HepG2 (cell line): ENCODE data around the gene ZNF273. TPM values are rescaled to one million over a fixed set of nuclear protein-coding genes. Genes with fewer than 3 reads are reported as not detected.

Experiments
- ATAC-seq: fragments of 200-7000 bp; cut with Tn5 transposase; 3 replicates; pipeline ENCODE4 v1.9.1; 2020; ENCODE audit warnings: mild to moderate bottlenecking, moderate library complexity
- BruUV-seq: library from RNA; stranded (reverse); fragments of 400-500 nt; replicated peaks from 2 replicates; lab custom pipeline; 2021; lab: Mats Ljungman, UMichigan
- CTCF ChIA-PET: fragments of 300-600 bp; formaldehyde crosslinking; extraction: SDS; loops from one replicate; lab custom pipeline; 2021; ENCODE audit warnings: low total read pairs, inconsistent platforms, low intra/inter-chr PET ratio; lab: Yijun Ruan, JAX
- POLR2A ChIA-PET: fragments of 350-600 bp; sonication (Branson Sonifier 250); formaldehyde crosslinking; loops from one replicate; lab custom pipeline; 2020; ENCODE audit warnings: antibody characterized with exemption, inconsistent platforms; lab: Yijun Ruan, JAX
- DNase-seq: peaks from one replicate; pipeline ENCODE4 v3.0.0-alpha.2; 2015; ENCODE audit warnings: low spot score
- FAIRE-seq: peaks from 3 replicates; lab custom pipeline; 2011; peaks lifted over from hg19 to GRCh38; lab: Jason Lieb, UNC
- H2AFZ ChIP-seq: one replicate; pipeline ENCODE4 v1.6.1; 2011; ENCODE audit warnings: low read length, inconsistent platforms
- H3K27ac ChIP-seq: fragments of 300-600 bp; 3 replicates; pipeline ENCODE4 v1.8.0; 2011; ENCODE audit warnings: mixed run types, mild to moderate bottlenecking, mixed read lengths, low read length, inconsistent platforms; ENCODE audit not compliant: insufficient read depth; ENCODE audit errors: extremely low read length
- H3K27me3 ChIP-seq, 2 experiments: fragments of 200-600 bp in 1 of 2; 2 replicates in 1 of 2; 3 replicates in 1 of 2; pipeline versions ENCODE4 v1.6.0 to v1.8.0; 2011; ENCODE audit warnings: low read length in 2 of 2, mild to moderate bottlenecking in 2 of 2, moderate library complexity in 2 of 2, inconsistent platforms in 1 of 2; ENCODE audit not compliant: insufficient read depth in 2 of 2, control insufficient read depth in 1 of 2
- H3K36me3 ChIP-seq, 2 experiments: fragments of 200-600 bp in 1 of 2; replicated peaks in 1 of 2; 2 replicates in 1 of 2; 3 replicates in 1 of 2; pipeline versions ENCODE4 v1.5.1 to v1.8.0; 2011; ENCODE audit warnings: low read length in 2 of 2, inconsistent platforms in 1 of 2; ENCODE audit not compliant: insufficient read depth in 2 of 2, control insufficient read depth in 1 of 2
- H3K4me1 ChIP-seq: 2 replicates; pipeline ENCODE4 v1.5.1; 2012; ENCODE audit warnings: low read length, inconsistent platforms; ENCODE audit not compliant: insufficient read depth
- H3K4me2 ChIP-seq: 2 replicates; pipeline ENCODE4 v1.6.0; 2011; ENCODE audit warnings: low read depth, low read length, inconsistent platforms
- H3K4me3 ChIP-seq, 3 experiments: fragments of 200-600 bp in 1 of 3; sonication (generic), shearing (Covaris generic) in 1 of 3; replicated peaks in 1 of 3; 2 replicates each; pipeline ENCODE4 v1.5.1; 2011 to 2016; ENCODE audit warnings: low read length in 3 of 3, inconsistent platforms in 2 of 3, low read depth in 2 of 3, mild to moderate bottlenecking in 2 of 3, control low read depth in 1 of 3, mixed read lengths in 1 of 3; ENCODE audit not compliant: insufficient read depth in 1 of 3
- H3K79me2 ChIP-seq: one replicate; pipeline ENCODE4 v1.6.1; 2011; ENCODE audit warnings: low read length, inconsistent platforms; ENCODE audit not compliant: insufficient read depth
- H3K9ac ChIP-seq: 2 replicates; pipeline ENCODE4 v1.6.0; 2011; ENCODE audit warnings: mild to moderate bottlenecking, low read depth, low read length, inconsistent platforms; ENCODE audit not compliant: insufficient read depth
- H3K9me3 ChIP-seq: 2 replicates; pipeline ENCODE4 v1.5.1; 2012; ENCODE audit warnings: mild to moderate bottlenecking, low read length
- H4K20me1 ChIP-seq: 2 replicates; pipeline ENCODE4 v1.6.0; 2011; ENCODE audit warnings: inconsistent platforms, mild to moderate bottlenecking, low read length, moderate library complexity; ENCODE audit not compliant: insufficient read depth
- E2F5 ChIP-seq: sonication (generic); formaldehyde crosslinking; conservative IDR thresholded peaks from 2 replicates; pipeline ENCODE4 v1.4.0; 2020; ENCODE audit warnings: missing genetic modification reagents
- NONO ChIP-seq, 2 experiments: fragments of 450-650 bp in 1 of 2; sonication (generic) in 1 of 2; formaldehyde crosslinking in 1 of 2; IDR thresholded peaks in 1 of 2; conservative IDR thresholded peaks in 1 of 2; 2 replicates each; pipeline versions ENCODE4 v1.6.1 to v1.8.0; 2017 to 2022; ENCODE audit warnings: mild to moderate bottlenecking in 1 of 2, missing genetic modification reagents in 1 of 2, moderate library complexity in 1 of 2
- SNRNP70 ChIP-seq: fragments of 200-400 bp; formaldehyde crosslinking; IDR thresholded peaks from 2 replicates; pipeline ENCODE4 v1.6.1; 2017; ENCODE audit warnings: mild to moderate bottlenecking, low read depth, low read length, moderate library complexity
- SOX6 ChIP-seq, 2 experiments: fragments of 450-650 bp in 1 of 2; sonication (generic) in 1 of 2; formaldehyde crosslinking in 1 of 2; IDR thresholded peaks; 2 replicates each; pipeline versions ENCODE4 v1.4.0 to v1.6.1; 2017 to 2020; ENCODE audit warnings: antibody characterized with exemption in 1 of 2, mild to moderate bottlenecking in 1 of 2, missing genetic modification reagents in 1 of 2
- SRSF4 ChIP-seq: fragments of 200-400 bp; formaldehyde crosslinking; IDR thresholded peaks from one replicate; pipeline ENCODE4 v1.6.1; 2018; ENCODE audit warnings: mild to moderate bottlenecking, low read depth, low read length, moderate library complexity; ENCODE audit not compliant: poor library complexity, severe bottlenecking
- ZNF317 ChIP-seq: sonication (generic); formaldehyde crosslinking; IDR thresholded peaks from 2 replicates; pipeline ENCODE4 v1.5.0; 2020; ENCODE audit warnings: mild to moderate bottlenecking, missing genetic modification reagents
- ZNF737 ChIP-seq: sonication (generic); formaldehyde crosslinking; IDR thresholded peaks from 2 replicates; pipeline ENCODE4 v1.5.0; 2020; ENCODE audit warnings: missing genetic modification reagents, mild to moderate bottlenecking, borderline replicate concordance
- WGBS: methylation state at CpG from one replicate; pipeline ENCODE4 v1.1.6; 2017; ENCODE audit warnings: low lambda C conversion rate; 5-methylcytosine and 5-hydroxymethylcytosine counted together
- in situ Hi-C: cut with HindIII; loops from 2 replicates; pipeline ENCODE4 v1.10.0; 2017; ENCODE audit warnings: low pct_unique_long_range_greater_than_20kb; ENCODE audit not compliant: extremely low pct_ligation_motif_present
- intact Hi-C: fragments of 100-400 bp; cut with micrococcal nuclease; formaldehyde crosslinking; loops from one replicate; pipeline ENCODE4 v1.10.0; 2022; ENCODE audit not compliant: unreplicated experiment
- polyA plus RNA-seq, 8 experiments: library from polyadenylated mRNA; depleted of rRNA in 3 of 8; stranded (reverse) in 7 of 8; unstranded in 1 of 8; fragments of >200 nt; fragmentation: Illumina TruSeq in 4 of 8; extraction: Trizol in 4 of 8; gene quantifications; 2 replicates each; pipeline versions ENCODE4 v1.2.1 to v1.2.3, GENCODE V29; 2011 to 2016; ENCODE audit warnings: low read depth in 4 of 8, missing spikeins in 1 of 8, mixed read lengths in 1 of 8; ENCODE audit not compliant: insufficient read depth in 1 of 8
- total RNA-seq, 5 experiments: library from RNA; depleted of rRNA; stranded (reverse); fragments of >200 nt; fragmentation: Illumina TruSeq; extraction: Trizol; gene quantifications; 2 replicates each; pipeline ENCODE4 v1.2.3, GENCODE V29; 2016; ENCODE audit warnings: low read depth in 1 of 5
- TF ChIP-seq, protein P1 (sequence below): sonication (generic); formaldehyde crosslinking; IDR thresholded peaks from 2 replicates; pipeline ENCODE4 v1.4.0; 2020; ENCODE audit warnings: missing genetic modification reagents, mild to moderate bottlenecking, borderline replicate concordance

The ZNF273 gene
- total and polyA plus RNA-seq, 2 of the 13 experiments (the other 11 are each of a cell fraction or from before 2014, with no cell fraction given): 1.7 to 5.8 TPM

GRCh38 chr7:64853679-64854078, 49.4 kb upstream of the ZNF273 start:
- FAIRE-seq (no peak), ATAC-seq (no peak), DNase-seq (no peak)
- Histone ChIP-seq H3K9me3 (no peaks in the 10 kb centered on the region), H3K27me3 (peaks cover 0 to 4% of the 10 kb centered on the region in 2 experiments; a peak in 1 of 5 replicates), H2AFZ (no peak overlapping the region), H3K27ac (no peak overlapping the region), H3K9ac (no peak overlapping the region), H3K4me2 (no peak overlapping the region), H4K20me1 (no peaks in the 10 kb centered on the region), H3K4me3 (no peak overlapping the region), H3K4me1 (no peaks in the 10 kb centered on the region), H3K79me2 (no peaks in the 10 kb centered on the region), H3K36me3 (no peaks in the 10 kb centered on the region)
- in situ Hi-C loops: no loop called here
- intact Hi-C loops: no loop called here
- TF ChIP-seq SRSF4 (no peak), ZNF317 (CRISPR knock-in tag) (no peak), SNRNP70 (no peak), E2F5 (CRISPR knock-in tag) (no peak), NONO (IDR thresholded peaks at IDR 0.05) (no peak), NONO (CRISPR knock-in tag; conservative IDR thresholded peaks at IDR 0.05) (no peak), ZNF737 (CRISPR knock-in tag) (no peak), SOX6 (IDR thresholded peaks at IDR 0.05) (no peak), SOX6 (CRISPR knock-in tag; IDR thresholded peaks at IDR 0.05) (no peak)
- TF ChIP-seq, protein P1, sequence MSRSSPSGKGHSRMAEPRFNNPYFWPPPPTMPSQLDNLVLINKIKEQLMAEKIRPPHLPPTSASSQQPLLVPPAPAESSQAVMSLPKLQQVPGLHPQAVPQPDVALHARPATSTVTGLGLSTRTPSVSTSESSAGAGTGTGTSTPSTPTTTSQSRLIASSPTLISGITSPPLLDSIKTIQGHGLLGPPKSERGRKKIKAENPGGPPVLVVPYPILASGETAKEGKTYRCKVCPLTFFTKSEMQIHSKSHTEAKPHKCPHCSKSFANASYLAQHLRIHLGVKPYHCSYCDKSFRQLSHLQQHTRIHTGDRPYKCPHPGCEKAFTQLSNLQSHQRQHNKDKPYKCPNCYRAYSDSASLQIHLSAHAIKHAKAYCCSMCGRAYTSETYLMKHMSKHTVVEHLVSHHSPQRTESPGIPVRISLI (CRISPR knock-in tag): no peak
- BruUV-seq: no TSS peak
- ChIA-PET CTCF (no interaction called here), POLR2A (no interaction called here)
- 4% methylated on average over 4 of the region's 4 CpGs for WGBS
